Neural progenitor cell (in vitro differentiated cells): ENCODE results near the gene CTH.

Source experiments
- CTCF ChIP-seq: fragments of 200-600 bp; sonication (generic); IDR thresholded peaks from 2 replicates; pipeline ENCODE4 v1.5.1; 2017; ENCODE audit warnings: antibody characterized with exemption, mild to moderate bottlenecking
- EZH2 ChIP-seq: fragments of 200-600 bp; sonication (generic); IDR thresholded peaks from 2 replicates; pipeline ENCODE4 v1.6.1; 2017; ENCODE audit warnings: antibody characterized with exemption, mild to moderate bottlenecking, moderate library complexity

- TF ChIP-seq CTCF: no peak
- no peak for TF ChIP-seq EZH2
Measured at GRCh38 chr1:70459496-70460225, 48.6 kb downstream of the CTH start.
